ENCODE measurements around the gene SEMA3G.

SEMA3G gene

DNA sequence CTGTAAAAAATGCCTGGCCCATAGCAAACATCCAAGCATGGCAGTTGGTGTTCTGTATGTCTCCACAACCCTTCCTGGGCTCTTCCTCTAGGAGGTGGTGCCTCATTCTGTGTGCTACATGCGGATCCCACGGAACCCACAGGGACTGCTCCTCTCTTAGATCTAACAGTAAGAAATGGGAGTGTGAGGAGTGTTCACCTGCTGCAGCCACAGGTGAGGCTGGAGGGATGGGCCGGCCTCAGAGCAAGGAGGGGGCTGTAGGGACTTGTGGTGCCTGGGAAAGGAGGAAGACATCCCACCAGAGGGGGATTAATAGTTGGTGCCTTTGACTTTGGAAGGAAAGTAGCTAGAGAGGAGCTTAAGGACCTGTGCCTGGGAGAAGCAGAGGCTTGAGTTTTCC, 22.2 kb downstream of the SEMA3G start:
- no peak for DNase-seq (ENCODE audit: low read depth, low spot score)

DNA sequence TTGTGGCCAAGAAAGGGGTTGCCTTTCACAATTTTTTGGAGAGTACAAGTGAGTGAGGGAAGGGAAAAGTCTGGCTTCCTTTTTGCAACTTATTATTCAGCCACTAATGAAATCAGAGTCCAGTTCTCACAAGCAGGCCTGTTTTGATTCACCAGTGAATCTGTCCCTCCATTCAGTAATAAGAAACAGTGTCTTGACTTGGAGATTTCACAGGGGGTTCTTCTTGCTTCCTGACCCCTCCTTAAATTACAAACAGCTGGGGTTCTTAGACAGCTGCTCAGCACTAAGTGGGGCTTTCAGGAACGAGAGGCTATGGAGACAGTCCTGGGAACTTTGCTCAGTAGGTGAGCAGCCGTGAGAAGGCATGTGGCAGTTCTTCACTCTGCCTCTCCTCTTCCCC, 24.5 kb downstream of the SEMA3G start:
- no peak for DNase-seq (ENCODE audit: low read depth, low spot score)

DNA sequence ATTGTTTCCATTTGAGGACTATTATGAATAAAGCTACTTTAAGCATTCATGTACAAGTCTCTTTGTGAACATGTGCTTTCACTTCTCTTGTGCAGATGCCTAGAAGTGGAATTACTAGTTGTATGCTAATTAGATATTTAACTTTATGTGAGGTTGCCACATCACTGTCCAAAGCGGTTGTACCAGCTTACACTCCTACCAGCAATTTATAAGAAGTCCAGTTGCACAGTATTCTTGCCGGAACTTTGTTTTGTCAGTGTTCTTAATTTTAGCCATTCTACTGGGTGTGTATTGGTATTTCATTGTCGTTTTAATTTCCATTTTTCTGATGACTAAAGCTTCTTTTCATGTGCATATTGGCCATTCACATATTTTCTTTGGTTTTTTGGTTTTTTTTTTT, 29.1 kb downstream of the SEMA3G start:
- no peak for DNase-seq (ENCODE audit: low read depth, low spot score)

DNA sequence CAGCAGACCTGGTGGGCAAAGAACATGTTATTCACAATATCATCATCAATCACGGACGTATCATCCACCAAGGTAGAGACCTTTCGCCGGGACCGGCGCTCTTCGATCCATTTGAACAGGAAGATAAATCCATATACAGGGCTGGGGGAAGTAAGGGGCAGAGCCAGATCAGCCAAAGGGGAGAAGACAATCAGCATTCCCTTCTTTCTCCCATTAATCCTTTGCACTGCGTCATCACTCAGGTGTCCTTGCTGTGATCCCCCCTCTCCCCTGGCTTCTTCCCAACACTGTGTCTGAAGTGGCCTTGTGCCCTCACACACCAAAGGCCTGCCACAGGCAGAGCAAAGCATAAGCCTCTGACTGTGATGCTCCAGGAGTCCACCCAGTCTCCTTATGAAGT, 36.4 kb downstream of the SEMA3G start:
- DNase-seq (ENCODE audit: low read depth, low spot score): no peak

DNA sequence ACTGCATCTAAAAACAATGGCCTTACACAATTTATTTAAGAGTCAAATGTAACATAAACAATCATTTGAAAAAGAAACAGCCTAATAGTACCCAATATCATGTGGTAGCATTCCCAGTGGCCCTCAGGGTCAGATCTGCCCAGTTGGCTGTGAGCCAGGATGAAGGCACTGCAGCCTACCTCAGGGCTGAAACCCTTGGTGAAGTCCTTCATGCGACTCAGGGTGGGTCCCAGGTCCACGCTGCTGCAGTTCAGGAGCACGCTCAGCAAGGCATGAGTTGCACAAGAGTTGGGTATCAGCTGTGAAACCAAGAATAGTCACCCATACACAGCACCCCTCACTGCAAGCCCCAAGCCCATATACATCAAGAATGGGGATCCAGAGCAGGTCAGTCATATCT, 37.1 kb downstream of the SEMA3G start:
- no peak for DNase-seq (ENCODE audit: low read depth, low spot score)

DNA sequence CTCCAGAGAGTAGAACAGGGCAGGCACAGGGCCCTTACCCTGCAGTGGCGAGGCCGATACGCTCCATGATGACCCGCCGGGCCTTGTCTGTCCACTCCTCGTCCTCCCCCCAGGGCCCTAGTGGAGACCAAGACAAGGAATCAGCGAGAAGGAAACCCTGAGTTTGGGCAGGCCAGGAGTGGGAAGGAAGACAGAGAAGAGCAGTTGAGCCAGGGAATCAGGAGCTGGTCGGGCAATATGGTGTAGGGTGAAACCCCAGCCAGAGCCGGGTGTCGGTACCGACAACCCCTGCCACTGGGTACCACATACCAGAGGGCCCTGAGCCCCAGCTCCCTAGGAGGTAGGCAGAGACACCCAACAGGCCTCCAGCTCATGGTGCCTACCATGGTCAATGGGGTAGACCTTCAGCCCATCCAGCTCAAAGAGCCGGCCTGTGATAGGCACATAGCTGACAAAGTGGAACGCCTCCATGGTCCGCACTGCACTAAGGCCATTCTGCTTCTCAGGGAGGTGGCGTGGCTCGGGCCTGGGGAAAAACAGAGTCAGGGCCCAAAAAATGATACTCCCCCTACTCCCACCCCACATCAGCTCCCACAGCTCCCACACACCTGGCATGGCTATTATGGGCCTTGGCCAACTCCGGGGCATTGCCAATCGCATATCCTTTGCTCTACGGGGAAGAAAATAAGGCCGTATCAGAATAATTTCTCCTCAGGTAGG, 38.0 kb downstream of the SEMA3G start:
- no peak for DNase-seq (ENCODE audit: low read depth, low spot score)

DNA sequence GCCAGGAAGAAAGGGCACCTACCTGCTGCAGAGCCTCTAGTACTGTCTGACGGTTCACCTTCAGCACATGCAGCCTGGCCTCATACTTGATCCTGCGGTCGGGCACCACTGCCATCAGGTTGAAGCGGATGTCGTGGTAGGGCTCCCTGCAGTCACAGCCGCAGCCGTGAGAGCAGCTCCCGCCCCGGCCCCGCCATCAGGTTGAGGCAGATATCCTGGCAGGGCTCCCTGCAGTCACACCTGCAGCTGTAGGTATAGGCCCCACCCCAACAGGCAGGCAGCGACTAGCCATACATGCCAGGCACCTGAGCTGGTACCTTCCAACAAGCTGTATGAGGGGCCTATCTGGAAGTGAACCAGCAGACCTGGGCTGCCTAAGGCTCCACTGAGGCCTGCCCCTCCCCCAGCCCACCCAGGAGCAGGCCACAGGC, 38.7 kb downstream of the SEMA3G start:
- no peak for DNase-seq (ENCODE audit: low read depth, low spot score)

DNA sequence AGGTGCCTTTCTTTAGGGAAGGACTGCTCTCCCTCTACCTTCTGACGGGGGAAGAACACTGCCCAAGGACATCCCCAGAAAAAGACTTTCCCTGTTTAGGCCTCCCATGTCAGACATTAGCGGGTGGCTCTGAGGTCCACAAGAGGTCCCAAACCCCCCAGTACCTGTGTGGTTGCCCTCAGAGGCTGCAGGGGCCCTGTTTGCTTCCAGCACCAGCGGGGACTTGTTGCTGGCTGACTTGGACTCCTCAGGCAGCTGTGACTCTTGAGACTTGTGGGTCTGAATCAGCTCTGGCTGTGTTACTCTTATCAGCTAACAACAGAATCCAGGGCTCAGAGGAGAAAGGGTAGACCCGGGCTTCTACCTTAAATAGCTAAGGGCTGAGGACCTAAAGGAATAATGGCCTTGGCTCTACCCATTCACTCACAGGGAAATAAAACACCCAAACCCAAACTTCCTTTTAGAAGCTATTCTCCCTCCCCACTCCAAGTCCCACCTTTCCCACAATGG, 39.2 kb downstream of the SEMA3G start:
- DNase-seq (ENCODE audit: low read depth, low spot score): no peak

DNA sequence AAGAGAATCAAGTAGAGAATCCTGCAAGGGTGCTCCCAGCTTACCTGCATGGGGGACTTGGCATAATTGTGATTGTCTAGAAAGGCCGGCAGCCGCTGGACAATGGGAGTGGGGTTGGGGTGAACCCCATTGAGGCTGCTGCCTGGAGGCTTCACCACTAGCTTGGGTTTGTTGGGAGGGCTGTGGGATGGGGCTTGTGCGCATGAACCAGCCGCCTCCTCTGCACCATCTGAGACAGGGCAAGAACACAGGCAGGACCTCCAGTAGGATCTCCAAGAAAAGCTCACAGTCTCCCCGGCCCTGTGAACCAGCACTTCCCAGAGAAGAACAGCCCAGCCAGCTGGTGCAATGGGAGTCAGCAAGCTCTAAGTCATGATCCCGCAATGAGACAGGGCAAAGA, 39.8 kb downstream of the SEMA3G start:
- no peak for DNase-seq (ENCODE audit: low read depth, low spot score)

DNA sequence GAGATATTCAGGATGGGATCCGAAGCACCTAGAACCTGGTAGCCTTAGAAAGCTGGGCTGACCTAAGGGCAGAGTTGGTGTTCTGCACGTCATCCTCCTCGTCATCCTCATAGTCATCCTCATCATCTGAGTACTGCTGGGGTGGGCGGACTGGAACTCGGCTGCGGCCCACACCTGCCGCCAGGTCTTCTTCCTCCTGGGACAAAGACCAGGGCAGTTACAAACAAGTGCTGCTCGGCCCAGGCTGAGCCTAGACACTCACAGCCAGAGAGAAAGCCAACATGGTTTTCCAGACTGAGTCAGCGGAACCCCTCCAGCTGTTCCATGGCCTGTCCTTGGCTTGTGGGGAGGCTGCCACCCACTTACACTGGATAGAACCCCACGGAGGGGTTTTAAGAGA, 40.5 kb downstream of the SEMA3G start:
- no peak for DNase-seq (ENCODE audit: low read depth, low spot score)

DNA sequence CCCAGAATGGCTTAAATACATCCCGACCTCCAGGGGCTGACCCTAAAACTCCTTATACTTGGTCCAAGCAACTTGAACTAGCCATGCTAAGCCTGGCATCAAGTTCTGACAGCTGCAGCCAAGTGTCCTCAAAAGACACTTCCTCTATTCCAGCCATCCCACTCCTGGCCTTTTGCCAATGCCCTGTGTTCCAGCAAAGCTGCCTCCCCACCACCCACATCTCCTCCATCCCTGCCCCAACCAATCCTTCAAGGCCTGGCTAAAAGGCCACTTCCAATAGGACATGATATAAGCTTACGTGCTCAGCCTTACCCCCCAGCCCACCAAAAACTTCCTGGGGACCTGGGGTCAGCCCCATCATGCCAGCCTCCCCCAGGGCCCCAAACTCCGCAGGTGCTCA, 40.9 kb downstream of the SEMA3G start:
- no peak for DNase-seq (ENCODE audit: low read depth, low spot score)

DNA sequence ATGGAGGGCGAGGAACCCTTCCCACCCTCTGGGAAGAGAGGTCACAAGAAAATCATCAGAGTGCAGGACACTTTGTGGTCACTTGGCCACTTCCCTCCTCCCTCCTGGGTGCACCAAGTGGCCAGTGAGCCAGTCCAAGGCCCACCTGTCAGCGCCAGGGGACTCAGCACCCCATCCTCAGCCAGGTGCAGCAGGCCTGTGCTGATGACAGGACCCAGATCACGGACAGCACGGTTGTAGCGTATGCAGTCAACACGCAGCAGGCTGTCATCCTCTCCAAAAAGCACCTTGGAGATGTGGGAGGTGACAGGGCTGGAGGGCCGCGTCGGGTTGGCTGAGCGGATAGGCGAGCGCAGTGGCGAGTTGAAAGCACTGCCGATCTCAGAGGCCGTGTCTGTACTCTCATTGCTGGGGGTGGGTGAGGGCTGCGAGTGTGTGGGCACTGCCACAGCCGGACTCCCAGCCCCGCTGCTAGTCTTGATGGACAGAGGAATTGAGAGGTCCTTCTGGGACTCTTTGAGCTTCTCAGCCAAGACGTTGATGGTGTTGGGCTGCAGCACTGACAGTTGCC, 41.5 kb downstream of the SEMA3G start:
- no peak for DNase-seq (ENCODE audit: low read depth, low spot score)

DNA sequence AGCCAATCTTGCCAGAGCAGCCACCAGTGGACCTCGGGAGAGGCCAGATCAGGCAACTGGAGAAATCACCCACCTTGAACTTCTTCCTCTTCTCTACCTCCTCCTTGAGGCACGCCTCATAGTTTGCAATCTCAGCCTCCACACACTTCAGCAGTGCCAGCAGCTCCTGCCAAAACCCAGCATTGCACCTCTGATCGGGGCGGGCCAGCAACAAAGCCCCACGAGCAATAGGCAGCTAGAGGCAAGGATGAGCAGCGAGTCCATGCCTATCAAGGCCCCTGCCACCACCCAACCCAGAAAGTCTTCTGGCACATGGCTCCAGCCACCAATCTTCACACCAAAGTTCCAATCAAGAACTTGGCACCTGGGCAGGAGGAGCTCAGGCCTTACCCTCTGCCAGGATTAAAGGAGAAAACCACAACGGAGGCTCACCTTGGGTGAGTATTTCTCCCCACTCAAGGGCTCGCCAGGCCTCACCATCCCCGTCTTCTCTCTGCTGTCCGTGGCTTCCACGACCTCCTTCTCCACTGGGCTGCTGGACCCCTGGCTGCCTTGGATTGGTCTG, 42.1 kb downstream of the SEMA3G start:
- no peak for DNase-seq (ENCODE audit: low read depth, low spot score)

DNA sequence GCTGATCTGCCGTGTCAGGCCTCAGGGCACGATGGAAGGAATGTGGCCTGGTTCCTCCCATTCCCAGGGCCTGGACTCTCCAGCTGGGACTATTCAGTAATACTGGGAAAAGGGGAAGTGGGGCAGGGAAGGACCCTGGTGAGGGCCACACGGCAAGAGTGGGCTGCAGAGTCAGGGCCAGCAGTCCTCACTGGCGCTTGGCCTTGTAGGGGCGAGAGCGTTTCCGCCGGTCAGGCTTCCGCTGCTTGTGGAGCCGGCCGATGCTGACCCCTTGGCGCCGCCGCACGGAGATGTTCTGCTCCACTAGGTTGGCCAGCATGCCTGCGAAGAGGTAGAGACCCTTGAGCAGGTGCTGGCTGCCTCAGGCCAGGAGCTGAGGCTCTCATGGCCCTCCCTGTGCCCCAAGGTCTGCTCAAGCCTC, 42.8 kb downstream of the SEMA3G start:
- DNase-seq (ENCODE audit: low read depth, low spot score): no peak

DNA sequence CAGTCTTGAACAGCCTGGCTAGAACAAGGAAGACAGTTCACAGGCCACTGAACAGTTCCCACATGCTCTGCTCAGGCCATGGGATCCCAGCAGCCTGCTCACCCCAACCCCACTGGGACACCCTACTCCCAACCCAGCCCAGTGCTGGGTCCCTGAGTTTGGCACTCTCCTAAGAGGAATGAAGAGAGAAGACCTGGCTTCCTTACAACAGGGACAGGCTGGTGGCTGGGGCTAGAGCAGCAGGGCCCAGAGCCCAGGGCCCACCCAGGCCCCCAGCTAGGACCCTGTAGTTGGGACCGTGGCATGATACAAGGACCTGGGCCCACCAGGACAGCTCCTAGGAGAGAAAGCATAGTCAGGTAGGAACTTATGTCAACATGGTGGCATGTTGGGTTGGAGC, 43.4 kb downstream of the SEMA3G start:
- DNase-seq (ENCODE audit: low read depth, low spot score): no peak

DNA sequence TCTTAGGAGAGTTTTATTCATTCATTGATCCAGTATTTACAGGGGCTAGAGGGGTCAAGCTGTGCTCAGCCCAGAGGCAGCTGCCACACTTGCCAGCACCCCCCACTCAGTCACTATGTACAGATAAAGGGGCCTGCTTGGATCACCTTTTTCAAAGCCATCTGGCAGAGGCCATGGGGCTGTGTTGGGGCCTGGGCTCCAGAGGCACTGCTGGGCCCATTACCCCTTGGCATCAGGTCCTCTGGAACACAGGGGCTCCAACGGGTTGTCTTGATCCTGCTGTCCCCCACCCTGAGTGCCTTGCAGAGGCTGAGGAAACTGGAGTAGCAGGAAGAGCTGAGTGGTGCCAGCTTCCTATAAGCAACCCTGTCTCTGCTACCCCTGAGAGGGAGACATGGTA, 43.9 kb downstream of the SEMA3G start:
- DNase-seq (ENCODE audit: low read depth, low spot score): no peak

DNA sequence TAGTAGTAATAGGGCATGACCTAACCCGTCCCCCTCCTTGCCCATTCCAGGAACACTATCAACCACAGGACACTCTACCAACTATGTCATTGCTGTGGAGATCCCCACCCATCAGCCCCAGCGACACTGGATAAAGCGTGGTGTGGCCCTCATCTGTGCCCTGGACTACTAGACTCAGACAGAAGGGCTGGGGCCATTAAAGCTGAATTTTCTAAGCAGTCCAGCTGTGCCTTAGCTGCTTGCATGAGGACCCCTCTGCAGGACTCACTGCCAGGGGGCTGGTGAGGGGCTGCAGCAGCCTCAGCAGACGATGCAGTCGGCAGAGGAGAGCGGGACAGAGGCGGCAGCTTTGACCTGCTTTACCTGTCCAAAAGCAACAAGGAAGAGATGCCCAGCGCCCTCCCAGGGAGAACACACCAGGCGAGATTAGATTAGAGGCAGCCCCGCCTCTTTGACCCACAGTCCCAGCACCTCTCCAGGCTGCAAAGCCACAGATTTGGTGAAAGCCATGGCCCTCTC, 44.6 kb downstream of the SEMA3G start:
- DNase-seq (ENCODE audit: low read depth, low spot score): no peak

DNA sequence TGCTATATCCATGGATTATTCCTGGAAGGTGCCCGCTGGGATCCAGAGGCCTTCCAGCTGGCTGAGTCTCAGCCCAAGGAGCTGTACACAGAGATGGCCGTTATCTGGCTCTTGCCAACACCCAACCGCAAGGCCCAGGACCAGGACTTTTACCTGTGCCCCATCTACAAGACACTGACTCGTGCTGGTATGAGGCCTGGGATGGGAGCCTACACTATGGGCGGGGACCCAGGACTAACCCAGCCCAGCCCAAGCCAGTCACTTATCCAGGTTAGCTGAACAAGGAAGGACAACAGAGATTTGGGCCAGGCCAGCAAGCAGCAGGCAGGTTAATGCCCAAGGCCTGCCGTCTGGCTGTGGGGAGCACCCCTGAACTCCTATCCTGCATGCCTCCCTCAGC, 45.3 kb downstream of the SEMA3G start:
- DNase-seq (ENCODE audit: low read depth, low spot score): no peak

DNA sequence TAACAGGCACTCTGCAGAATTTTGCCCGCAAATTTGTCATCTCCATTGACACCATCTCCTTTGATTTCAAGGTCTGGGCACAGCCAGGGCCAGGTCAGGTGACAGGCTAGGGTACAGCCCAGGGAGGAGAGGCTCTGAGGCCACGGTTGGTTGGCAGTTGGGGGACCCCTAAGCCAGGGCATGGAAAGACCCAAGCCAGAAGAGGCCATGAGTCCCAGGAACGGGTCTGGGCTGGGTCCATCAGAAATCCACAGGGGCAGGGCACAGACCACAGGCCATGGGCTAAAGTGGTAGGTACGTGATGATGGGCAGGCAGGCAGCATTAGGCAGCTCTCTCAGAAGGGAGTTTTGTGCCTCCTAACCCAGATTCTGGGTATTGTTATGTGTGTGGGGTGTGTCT, 45.8 kb downstream of the SEMA3G start:
- DNase-seq (ENCODE audit: low read depth, low spot score): no peak

DNA sequence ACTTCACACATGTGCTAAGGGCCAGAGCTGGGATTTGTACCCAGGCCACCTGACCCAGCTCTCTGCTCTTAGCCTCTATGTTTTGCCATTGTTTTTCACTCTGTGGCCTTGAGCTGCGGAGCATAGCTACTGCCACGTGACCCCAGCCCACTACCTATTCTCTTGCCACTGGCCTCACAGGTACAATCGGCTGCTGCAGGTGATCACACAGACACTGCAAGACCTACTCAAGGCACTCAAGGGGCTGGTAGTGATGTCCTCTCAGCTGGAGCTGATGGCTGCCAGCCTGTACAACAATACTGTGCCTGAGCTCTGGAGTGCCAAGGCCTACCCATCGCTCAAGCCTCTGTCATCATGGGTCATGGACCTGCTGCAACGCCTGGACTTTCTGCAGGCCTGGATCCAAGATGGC, 46.2 kb downstream of the SEMA3G start:
- DNase-seq (ENCODE audit: low read depth, low spot score): no peak

DNA sequence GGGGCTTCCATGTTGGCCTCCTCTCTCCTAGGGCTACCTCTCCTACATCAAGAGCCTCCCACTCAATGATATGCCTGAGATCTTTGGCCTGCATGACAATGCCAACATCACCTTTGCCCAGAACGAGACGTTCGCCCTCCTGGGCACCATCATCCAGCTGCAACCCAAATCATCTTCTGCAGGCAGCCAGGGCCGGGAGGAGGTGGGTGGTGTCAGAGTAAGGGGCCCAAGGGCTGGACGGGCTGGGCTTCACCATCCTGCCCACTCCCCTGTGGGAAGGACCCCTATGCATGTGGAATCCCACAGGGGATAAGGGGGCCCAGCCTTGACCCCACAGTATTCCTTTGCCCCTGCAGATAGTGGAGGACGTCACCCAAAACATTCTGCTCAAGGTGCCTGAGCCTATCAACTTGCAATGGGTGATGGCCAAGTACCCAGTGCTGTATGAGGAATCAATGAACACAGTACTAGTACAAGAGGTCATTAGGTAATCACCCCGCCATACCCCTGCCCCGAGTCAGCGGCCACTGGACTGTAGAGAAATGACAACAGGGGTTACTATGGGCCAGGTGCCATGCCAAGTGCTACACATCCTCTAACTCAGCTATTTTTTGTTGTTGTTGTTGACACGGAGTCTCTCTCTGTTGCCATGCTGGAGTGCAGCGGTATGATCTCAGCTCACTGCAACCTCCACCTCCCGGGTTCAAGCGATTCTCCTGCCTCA, 47.1 kb downstream of the SEMA3G start:
- DNase-seq (ENCODE audit: low read depth, low spot score): no peak

DNA sequence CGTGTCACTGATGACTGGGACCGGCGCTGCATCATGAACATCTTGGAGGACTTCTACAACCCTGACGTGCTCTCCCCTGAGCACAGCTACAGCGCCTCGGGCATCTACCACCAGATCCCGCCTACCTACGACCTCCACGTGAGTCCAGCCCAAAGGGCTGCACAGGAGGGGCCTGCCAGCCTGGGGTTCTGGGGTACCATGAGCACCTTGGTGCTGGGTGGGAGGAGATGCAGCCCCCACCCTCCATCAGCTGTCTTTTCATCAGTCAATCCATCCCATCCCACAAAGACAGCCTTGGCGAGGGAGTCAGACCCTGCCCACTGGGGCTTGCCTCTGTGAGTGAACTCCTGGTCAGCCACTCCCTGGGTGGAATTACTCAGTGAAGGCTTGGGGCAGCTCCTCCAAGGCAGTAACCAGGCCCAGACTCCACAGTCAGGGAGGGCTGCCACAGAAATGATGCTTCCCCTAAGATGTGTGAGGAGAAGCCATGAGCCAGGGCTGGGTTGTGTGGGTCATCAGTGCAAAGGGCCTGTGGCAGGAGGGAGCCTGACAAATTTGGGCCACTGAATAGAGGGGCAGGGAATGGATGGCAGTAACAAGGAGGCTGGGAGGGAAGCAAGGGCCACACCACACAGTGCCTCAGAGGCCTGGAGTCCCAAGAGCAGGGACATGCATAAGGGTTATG, 47.9 kb downstream of the SEMA3G start:
- no peak for DNase-seq (ENCODE audit: low read depth, low spot score)
